BLaER1 (cell line): ENCODE results near the gene TMBIM6.

Source experiments
- H3K27ac ChIP-seq: shearing (Covaris generic); formaldehyde crosslinking; 2 replicates; pipeline ENCODE4 v1.8.1; 2022
- H3K27me3 ChIP-seq: shearing (Covaris generic); formaldehyde crosslinking; 2 replicates; pipeline ENCODE4 v1.8.1; 2022
- H3K36me3 ChIP-seq: shearing (Covaris generic); formaldehyde crosslinking; 2 replicates; pipeline ENCODE4 v1.8.1; 2022
- H3K4me1 ChIP-seq: shearing (Covaris generic); formaldehyde crosslinking; 2 replicates; pipeline ENCODE4 v1.8.1; 2022
- H3K4me2 ChIP-seq: shearing (Covaris generic); formaldehyde crosslinking; 2 replicates; pipeline ENCODE4 v1.8.1; 2022
- H3K4me3 ChIP-seq: shearing (Covaris generic); formaldehyde crosslinking; 2 replicates; pipeline ENCODE4 v1.8.1; 2022
- H3K9ac ChIP-seq: shearing (Covaris generic); formaldehyde crosslinking; 2 replicates; pipeline ENCODE4 v1.8.1; 2022
- H3K9me3 ChIP-seq: shearing (Covaris generic); formaldehyde crosslinking; 2 replicates; pipeline ENCODE4 v1.8.1; 2022
- H4K20me1 ChIP-seq: shearing (Covaris generic); formaldehyde crosslinking; 2 replicates; pipeline ENCODE4 v1.8.1; 2022
- Cebpa-rat ChIP-seq: shearing (Covaris generic); IDR thresholded peaks from 2 replicates; pipeline ENCODE4 v1.8.1; 2022

Gene TMBIM6

DNA sequence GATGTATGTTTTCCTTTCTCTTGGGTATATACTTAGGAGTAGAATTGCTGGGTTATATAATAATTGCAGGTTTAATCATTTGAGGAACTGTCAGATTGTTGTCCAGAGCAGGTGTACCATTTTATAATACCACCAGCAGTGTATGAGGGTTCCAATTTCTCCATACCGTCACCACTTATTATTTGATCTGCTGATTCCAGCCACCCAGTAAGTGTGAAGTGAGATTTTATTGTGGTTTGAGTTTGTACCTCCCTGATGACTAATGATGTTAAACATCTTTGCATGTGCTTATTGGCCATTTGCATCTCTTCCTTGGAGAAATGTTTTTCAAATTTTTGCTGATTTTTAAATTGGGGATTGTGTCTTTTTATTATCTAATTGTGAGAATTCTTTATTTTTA, 71.8 kb downstream of the TMBIM6 start:
- H3K9me3 ChIP-seq: no peaks in the 10 kb centered on the region
- no peak overlapping the region for H3K4me3 ChIP-seq
- H3K27ac ChIP-seq: no peak overlapping the region
- peaks cover 11% of the 10 kb centered on the region for H4K20me1 ChIP-seq
- peaks cover 14% of the 10 kb centered on the region for H3K36me3 ChIP-seq
- H3K4me2 ChIP-seq: peak overlapping the region; percentile 98; the same call in 1 of the 2 replicates
- H3K9ac ChIP-seq: no peak overlapping the region
- peaks cover 50% of the 10 kb centered on the region for H3K4me1 ChIP-seq
- TF ChIP-seq Cebpa-rat: no peak
- no peaks in the 10 kb centered on the region for H3K27me3 ChIP-seq
